ENCODE measurements around the gene BDH1.
"Not testable (repeated sequence)": the region's sequence is repeated elsewhere in the genome, so short reads cannot be mapped to it uniquely, and the experiment has no call there.

Gene BDH1

DNA sequence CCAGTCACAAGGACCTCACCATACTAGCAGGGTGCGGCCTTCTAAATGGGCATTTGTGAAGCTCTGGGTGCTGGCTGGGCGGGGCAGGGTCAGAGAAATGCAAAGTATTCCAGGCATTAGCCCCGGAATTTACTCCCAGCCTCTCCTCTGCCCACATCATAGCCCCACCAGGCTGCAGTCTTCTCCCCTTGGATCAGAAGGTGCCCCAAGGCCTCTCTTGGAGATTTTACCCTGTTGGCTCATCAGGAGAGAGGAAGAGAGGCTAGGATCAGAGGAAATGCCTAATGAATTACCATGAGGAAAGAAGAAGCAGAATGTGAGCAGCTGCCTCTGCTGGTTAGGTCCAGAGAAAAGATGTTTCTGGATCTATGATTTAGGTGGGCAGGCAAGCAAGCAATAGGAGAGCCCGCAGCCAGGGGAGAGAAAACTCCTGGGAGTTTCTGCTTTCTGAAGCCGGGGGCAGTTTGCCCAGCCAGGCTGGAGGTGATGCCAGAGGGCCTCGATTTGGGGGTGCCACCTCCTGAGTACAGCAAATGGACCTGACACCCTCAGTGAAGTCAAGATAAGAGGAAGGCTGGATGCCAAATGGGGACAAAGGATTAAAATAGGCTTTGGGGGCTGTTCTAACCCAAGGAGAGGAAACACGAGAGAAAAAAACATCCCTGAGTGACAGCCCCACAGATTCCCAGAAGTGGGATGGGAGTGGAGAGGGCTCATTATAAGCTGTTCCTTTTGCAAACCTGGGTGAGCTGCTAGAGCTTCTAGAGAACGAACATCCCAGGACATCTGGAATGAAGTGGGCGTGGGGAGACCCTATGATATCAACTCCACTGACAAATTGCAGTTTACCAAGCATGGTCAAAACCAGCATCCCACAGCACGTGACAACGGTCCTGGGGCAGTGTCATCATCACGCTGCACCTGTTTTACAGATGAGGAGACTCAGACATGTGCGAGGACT, 65.4 kb downstream of the BDH1 start:
- no peak for DNase-seq

DNA sequence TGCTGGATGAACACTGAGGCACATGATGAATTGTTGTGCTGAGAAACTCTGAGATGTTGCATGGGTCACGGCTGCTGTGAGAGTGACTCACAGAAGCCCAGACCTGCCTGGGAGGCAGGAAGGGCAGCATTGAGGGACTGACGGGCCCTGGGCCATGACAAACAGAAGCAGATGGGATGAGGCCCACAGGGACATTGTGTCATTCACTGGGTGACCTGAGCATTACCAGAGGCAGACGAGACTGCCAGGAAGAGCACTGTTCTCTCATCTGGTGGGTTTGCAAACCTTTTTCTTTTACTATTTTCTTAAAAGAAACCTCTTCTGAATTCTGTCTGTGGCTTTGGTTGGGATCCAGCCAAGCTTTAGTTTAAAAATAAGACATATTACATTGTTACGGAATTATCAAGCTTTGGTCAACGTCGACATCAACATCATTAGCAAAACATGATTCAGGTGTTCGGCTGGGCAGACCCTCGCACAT, 67.8 kb downstream of the BDH1 start:
- DNase-seq = peak in 1 of 56 donors; percentile 16

DNA sequence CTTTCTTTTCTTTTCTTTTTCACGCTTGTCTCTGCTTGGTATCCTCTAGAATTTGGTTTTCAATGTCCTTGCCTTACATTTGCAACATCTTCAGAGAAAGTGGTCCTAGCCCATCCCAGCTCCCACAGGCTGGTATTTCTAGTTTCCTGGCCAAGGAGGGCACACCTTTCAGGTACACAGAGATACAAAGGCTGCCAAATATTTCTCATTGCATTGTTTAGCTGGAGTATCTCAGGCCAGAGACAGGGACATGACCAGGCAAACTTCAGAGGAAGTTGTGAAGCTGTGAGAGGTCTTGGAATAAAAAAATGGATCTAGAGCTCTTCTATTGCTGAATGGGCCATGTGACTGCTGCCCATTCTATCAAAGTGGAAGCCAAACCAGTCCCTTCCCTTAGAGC, 68.9 kb downstream of the BDH1 start:
- no peak for DNase-seq

DNA sequence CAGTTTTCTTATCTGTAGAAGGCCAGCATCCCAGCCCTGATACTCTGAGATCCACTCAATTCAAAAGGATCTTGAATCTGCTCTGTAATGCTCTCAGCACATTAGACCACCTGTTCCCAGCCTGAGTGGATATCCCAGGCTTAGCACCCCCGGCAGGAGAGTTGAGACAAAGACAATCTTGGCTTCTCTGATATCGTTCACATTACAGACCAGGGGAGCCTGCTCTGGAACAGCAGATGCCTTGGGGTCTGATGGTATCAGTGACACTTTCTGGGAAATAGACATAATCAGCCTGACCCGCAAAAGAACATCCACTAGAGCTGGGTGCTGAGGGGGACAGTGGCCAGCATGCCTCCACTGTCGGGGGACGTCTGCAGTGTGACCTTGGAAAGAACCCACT, 70.6 kb downstream of the BDH1 start:
- no peak for DNase-seq

DNA sequence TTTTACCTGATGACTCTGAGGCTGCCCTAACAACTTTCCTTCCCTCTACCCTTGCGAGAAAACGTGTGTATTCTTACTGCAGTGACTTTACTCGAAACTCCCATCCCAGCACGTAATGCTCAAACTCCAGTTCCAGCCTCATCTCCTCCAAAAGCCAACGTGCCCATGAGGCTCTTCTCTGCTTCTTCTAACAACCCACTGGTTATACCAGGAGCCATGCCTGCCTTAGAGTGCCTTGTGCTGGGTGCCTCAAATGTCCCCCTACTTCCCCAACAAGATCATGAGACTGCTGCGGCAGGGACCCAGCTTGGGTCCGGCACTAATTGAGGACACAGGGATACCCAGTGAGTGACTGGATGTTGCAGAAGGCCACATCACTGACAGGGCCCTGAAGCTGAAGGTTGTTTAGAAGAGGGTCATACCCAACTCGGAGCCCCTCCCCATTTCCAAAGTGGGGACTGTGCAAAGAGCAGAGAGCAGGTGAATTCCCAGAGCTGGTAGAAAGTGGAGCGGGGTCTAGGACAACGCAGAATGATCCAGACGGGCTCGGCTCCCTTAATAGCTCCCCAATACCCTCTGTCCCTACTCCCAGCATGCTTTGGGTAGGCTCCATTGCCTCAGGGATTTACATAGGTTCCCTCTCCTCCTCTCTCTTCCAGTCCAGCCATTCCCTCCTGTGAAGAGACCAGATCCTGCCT, 71.4 kb downstream of the BDH1 start:
- no peak for DNase-seq

DNA sequence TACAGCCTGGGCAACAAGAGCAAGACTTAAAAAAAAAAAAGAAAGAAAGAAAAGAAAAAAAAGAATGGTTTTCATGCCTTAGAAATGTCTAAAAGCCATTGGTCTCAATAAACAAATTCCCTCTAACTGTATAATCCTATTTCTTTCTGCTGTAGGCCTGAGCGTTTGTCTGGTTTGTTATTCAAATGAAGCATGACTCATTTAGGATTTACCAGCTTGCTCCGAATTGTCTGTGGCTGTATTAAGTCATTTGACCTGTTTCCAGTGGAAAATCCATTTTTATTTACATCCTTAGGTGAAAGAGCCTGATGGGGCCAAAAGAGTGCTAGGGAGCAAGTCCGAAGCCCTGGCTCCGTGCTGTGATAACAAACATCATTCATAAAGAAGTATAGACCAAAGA, 73.8 kb downstream of the BDH1 start:
- DNase-seq = no peak

DNA sequence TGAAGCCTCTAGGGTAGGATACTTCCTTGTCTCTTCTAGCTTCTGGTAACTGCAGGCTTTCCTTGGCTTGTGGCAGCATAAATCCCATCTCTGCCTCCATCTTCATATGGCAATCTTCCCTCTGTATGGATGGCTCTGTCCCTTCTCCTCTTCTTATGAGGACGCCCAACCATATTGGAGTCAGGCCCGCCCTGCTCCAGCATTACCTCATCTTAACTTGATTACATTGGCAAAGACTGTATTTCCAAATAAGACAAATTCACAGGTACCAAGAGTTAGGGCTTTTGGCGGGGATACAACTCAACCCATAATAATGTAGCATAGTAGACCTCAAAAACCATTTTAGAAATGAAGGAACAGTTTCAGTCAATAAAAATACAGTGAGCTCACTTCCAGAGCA, 75.4 kb downstream of the BDH1 start:
- no peak for DNase-seq

DNA sequence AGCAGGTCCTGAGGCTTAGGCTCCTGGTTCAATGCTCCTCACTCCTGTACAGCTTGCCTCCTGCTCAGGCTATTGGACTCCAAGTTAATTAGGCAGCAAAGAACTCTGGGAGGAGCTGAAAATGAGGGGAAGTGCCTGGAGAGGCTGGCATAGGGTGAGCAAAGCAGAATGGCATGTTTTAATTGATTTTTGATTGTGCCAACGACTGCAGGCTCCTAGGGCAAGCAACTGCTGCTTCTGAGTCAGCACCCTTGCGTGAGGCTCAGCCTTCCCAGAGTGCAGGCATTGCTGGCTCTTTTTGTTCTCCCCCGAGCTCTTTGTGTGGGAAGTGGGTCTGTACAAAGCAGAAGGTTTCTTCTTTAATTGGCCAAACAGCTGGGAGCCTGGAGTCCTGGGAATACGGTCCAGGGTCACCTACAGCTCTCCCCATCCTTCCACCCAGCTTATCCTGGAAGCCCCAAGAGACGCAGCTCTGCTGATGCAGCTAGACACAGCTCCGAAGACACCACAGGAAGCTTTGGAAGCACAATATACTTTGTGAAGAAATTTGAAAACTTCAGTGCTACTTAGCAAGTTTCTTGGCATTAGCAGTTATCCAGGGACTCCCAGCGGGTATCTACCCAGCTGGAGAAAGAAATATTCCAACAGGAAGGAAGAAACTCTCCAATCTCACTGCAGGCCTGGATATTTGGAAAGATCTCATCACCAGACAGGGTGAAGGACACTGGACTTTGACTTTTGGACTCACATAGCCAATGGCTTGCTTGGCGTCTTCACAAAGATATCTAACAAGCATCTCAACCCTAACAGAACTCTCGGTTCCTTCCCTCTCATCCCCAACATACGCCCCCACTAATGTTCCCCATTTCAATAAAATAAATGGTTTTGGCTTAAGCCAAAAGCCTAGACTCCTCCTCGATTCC, 76.8 kb downstream of the BDH1 start:
- peak in 6 of 56 donors; percentile 3 to 21 (median 16) for DNase-seq

DNA sequence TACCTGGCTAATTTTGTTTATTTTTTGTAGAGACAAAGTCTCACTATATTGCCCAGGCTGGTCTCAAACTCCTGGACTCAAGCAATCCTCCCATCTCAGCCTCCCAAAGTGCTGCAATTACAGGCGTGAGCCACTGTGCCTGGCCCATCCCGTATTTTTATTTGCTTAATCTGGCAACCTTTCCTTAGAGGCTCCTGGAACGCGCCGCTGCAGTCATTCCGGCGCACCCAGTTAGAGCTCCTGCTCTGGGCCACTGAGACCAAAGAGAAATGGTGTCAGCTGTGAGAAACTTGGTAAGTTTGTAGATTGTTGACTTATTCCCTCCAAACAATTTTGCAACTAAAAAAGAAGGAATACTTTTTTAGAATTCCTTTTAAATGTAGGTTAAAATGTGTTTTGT, 78.0 kb downstream of the BDH1 start:
- DNase-seq = not testable (repeated sequence)

DNA sequence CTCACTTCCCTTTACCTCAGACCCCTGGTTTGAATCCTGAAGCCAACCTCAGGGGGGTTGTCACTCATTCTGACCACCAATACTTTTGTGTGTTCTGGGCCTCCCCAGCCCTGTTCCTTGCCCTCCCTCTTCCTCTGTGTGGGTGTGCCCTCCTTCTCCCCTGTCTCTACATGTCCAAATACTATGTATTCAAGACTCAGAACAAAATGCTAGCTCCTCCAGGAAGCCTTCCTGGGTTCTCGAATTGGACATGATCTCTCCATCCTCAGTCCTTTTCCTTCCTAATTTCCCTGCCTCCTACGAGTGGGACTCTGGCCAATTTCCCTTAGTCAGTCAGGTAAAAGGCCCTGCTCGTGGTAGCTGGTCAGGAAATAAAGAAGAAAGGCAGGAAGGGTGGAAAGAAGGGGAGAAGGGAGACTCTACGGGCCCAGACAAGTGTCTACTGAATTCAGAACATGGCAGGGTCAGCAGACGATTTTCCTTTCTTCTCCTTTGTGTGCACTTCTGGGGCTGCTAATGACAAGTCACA, 79.7 kb downstream of the BDH1 start:
- DNase-seq = no peak

DNA sequence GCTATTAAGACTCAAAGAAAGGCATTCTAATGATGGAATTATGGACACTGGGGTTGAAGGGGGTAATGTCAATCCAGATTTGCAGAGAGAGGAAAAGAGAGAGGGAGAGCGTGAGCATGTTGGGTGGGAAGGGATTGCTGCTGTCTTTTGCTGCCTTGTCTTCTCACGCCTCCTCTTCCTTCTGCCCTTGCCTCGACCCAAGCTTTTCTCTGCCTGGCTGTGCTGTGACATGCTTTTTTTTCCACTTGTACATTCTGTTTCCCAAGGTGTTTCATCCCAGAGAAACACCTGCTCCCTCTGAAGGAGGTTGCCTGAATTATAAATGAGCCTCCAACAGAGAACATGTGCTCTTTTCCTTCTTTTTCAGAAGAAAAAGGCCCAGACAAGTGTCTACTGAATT, 80.3 kb downstream of the BDH1 start:
- DNase-seq = no peak

DNA sequence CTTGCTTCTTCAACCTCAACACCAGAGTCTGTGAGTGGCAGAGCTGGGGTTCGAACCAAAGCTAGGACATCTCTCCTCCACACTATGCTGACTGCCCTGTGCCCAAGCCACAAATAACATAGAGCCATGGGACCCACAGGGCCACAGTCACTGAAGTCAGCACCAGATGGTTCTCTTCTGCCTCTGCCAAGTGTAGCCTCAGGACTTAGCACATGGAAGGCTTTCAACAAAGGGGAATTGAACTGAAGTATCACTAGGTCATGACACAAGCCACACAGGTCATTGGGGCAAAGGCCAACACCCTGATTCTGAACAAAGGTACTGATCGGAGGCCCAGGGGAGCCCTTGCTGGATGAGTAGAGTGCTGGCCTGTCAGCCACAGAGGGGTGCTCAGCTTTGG, 83.6 kb downstream of the BDH1 start:
- DNase-seq = no peak

DNA sequence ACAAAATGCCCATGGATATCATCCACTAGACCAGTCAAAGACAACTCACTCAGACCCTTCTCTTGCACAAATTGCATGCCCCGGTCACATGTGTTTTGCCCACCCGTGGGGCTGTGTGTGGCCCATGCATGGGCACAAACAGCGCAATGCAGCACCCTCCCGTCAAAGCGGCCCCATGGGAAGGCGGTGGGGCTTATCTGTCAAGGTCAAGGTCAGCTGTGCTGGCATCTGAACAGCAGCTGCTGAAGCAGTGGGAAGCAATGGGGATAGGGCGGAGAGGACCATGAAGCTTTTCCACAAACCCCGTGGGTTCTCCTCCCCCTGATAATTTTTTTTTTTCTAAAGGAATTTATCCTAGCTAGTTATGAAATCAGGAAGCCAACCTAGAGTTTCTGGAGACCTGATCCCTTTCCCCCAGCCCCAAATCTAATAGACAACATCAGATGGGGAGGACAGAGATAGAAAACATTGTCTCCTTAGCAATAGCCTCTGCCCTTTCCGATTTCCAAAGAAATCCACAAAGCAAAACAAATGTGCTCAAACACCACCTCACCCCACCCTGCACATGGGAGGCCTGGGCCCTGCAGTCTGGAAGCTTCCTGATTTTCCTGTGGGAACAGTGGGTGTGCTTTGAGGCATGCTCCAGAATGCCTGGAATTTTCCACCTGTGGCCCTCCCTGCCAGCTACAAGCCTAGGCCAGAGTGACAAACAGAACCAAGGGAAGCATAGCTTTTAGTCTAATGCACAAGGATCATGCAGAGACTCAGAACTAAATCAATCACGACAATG, 84.4 kb downstream of the BDH1 start:
- no peak for DNase-seq

DNA sequence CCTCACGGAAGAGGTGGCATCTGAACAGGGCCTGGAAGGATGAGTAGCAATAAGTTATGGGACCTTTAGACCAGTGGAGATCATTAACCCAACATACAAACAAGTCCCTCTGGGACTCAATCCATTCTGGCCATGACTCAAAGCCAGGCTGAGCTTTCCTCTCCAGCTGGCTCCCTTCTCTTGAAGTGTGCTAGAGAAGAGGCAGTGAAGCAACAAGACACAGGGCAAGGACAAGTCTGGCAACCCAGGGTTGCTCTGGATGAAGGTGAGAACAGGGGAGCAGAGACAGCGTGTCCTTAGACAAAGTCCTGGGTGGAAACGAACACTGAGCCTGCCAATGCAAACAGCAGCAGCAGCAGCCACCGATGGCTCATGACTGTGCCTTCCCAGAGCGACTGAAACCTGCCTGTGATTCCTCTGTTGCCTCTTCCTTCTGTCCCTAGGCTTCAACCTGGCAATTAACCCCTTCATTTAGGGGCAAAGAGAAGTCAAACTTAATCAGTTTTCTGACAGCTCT, 86.8 kb downstream of the BDH1 start:
- peak in 1 of 56 donors; percentile 1 for DNase-seq

DNA sequence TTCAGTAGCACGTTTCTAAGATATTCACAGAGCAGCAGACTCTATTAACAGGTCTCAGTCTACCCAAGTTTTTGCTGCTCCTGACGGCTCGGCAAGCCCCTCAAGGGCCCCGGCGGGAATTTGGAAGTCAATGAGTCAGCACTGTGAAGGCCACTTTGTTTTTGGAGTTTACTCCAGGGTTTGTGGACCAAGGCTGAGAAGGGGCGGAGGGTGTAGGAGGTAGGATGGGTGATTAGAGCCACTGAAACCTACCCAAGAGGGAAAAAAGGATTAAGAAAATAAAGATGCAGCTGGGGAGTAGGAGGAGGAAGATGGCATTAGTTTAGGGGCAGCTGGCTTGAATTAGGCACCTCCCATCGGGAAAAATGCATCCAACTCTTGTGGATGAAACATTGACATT, 87.6 kb downstream of the BDH1 start:
- DNase-seq = no peak

DNA sequence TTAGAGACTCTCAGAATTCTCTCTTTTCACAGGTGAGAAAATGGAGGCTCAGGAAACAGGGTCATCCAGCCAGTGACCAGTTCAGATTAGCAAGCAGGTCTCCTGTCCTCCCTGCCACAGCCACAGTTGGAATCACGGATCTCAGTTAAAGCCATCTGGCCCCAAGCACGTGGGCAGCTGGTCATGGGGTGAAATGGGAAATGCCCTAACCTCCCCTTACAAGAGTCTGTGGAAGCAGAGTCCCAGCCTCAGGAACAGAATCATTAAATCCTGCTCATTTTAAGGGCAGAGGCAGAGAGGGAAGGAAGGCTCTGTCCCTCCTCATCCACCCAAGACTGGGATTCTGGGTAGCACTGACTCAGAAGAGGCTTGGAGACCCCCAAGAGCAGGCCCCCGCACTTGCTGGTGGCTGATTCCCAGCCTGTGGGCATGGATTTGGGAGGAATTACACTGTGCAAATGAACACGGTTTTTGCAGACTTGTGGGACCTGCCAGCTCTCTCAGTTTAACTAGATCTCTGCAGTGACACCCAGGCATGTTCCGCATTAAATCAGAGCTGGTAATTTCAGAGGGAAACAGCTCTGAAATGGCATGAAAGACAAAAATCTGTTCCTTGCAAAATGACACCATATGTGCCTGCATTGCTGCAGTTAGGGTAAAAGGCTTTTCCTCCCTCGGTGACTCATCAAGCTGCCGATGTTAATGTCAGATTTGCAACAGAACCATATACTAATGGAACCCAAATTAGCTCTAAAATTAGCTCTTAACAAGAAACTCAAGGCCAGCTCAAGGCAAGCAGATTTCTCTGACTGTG, 89.0 kb downstream of the BDH1 start:
- DNase-seq = peak in 15 of 56 donors; percentile 10 to 65 (median 37)

DNA sequence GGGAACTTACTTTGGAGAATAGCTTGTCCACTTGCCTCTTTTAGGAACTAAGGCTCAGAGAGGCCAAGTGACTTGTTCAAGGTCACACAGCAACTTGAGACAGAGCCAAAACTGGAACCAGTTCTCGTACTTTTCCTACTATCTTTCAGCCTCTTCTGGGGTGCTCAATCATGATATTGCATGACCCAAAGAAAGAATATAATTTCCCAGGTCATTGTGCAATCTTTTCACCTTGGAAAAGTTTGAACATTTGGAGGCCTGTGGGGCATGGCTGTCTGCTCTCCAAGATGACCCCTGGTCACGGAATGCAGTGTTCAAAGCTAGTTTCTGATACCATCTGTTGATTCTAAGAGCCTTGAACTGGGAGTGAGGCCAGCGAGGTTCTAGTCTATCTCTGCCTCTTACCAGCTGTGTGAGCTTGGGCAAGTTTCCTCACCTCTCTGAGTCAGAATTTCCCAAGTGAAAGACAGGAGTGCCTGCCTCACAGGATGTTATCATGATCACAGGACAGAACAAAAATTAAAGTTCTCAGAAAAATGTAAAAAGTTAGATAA, 89.7 kb downstream of the BDH1 start:
- no peak for DNase-seq

DNA sequence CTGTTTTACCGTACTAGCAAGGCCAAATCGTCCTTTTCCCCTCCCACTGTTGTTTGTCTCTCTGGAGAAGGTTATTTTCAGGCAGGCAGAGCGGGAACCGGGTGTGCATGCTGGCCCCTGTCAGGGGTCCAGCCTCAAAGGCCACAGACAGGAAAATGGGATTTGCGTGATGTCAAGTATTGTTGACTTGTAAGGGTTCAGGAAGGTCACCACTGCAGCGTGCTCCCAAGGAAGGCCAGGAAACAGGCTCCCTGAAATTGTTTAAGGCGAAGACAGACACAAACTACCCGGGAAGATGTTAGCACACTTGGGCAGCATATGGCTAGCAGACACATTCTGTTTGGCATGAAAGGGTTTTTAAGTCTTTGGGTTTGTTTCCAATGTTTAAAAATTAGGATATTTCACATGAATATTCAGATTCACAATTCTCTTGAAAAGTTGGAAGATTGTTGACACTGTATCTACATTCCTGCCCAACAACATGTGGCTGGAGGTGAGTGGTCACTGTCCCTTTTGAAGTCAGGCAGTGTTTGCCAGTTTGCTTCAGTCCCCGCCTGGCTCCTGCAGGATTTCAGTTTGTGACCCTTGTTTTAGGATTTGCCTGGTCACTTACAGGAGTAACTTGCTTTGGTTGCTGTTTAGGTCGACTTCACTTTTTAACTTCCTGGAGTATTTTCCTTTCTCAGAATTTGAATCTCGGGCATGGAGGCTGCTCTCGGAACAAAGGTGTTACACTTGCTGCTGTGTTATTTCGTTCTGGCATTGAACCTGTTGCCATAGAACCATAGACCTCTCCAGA, 90.4 kb downstream of the BDH1 start:
- no peak for DNase-seq

Data from amygdala (tissue), 56 donors.